CD14-positive monocyte (primary cell): Measurements from ENCODE around the gene CCR1. TPM values are rescaled to one million over a fixed set of nuclear protein-coding genes. Genes with fewer than 3 reads are reported as not detected.
"Not testable (repeated sequence)": the region's sequence is repeated elsewhere in the genome, so short reads cannot be mapped to it uniquely, and the experiment has no call there.

Experiments used
- DNase-seq, 3 donors: peaks; one replicate each; pipeline ENCODE4 v3.0.0-alpha.2; 2011 to 2022
- H2AFZ ChIP-seq: 2 replicates; pipeline ENCODE4 v1.6.0; 2012; ENCODE audit warnings: mild to moderate bottlenecking, low read depth, low read length, inconsistent platforms; ENCODE audit not compliant: insufficient read depth, poor library complexity, severe bottlenecking
- H3K27ac ChIP-seq, 2 donors: 1 replicate in 1 of 2; 2 replicates in 1 of 2; pipeline ENCODE4 v1.5.1; 2012 to 2013; ENCODE audit warnings: low read length in 2 of 2, control low read depth in 1 of 2, inconsistent platforms in 1 of 2, low read depth in 1 of 2, mild to moderate bottlenecking in 1 of 2
- H3K27me3 ChIP-seq, 2 donors: one replicate each; pipeline versions ENCODE4 v1.6.0 to v1.6.1; 2011 to 2013; ENCODE audit warnings: low read length in 2 of 2; ENCODE audit not compliant: control insufficient read depth in 2 of 2, insufficient read depth in 2 of 2
- H3K36me3 ChIP-seq, 2 donors: replicated peaks in 1 of 2; 1 replicate in 1 of 2; 2 replicates in 1 of 2; pipeline versions ENCODE4 v1.5.1 to v1.6.1; 2012 to 2013; ENCODE audit warnings: low read length in 2 of 2, control low read depth in 1 of 2, inconsistent platforms in 1 of 2, mild to moderate bottlenecking in 1 of 2; ENCODE audit not compliant: insufficient read depth in 2 of 2, control insufficient read depth in 1 of 2
- H3K4me1 ChIP-seq, 2 donors: 1 replicate in 1 of 2; 2 replicates in 1 of 2; pipeline versions ENCODE4 v1.5.1 to v1.6.1; 2012 to 2013; ENCODE audit warnings: low read length in 2 of 2, control low read depth in 1 of 2, inconsistent platforms in 1 of 2, mild to moderate bottlenecking in 1 of 2, moderate library complexity in 1 of 2; ENCODE audit not compliant: insufficient read depth in 2 of 2, control insufficient read depth in 1 of 2
- H3K4me2 ChIP-seq: replicated peaks from 2 replicates; pipeline ENCODE3; 2012; ENCODE audit warnings: low read length, moderate library complexity, mild to moderate bottlenecking; ENCODE audit not compliant: poor library complexity, severe bottlenecking; ENCODE audit errors: extremely low read depth
- H3K4me3 ChIP-seq, 3 experiments: fragments of 200-600 bp in 1 of 3; sonication (generic) in 1 of 3; replicated peaks in 1 of 3; 1 replicate in 2 of 3; 2 replicates in 1 of 3; pipeline ENCODE4 v1.5.1; 2011 to 2013; ENCODE audit warnings: low read length in 3 of 3, mild to moderate bottlenecking in 3 of 3, control low read depth in 2 of 3, low read depth in 2 of 3, inconsistent platforms in 1 of 3, moderate library complexity in 1 of 3
- H3K79me2 ChIP-seq: 2 replicates; pipeline ENCODE4 v1.6.0; 2012; ENCODE audit warnings: mild to moderate bottlenecking, control low read depth, inconsistent platforms, low read length, moderate library complexity; ENCODE audit not compliant: insufficient read depth
- H3K9ac ChIP-seq: 2 replicates; pipeline ENCODE4 v1.6.0; 2017; ENCODE audit warnings: low read length, mild to moderate bottlenecking; ENCODE audit not compliant: insufficient read depth, poor library complexity, severe bottlenecking
- H3K9me3 ChIP-seq, 2 donors: replicated peaks in 1 of 2; 1 replicate in 1 of 2; 2 replicates in 1 of 2; pipeline versions ENCODE4 v1.5.1 to v1.6.1; 2012 to 2013; ENCODE audit warnings: low read length in 2 of 2, control low read depth in 1 of 2; ENCODE audit not compliant: control insufficient read depth in 1 of 2, insufficient read depth in 1 of 2
- H4K20me1 ChIP-seq: 2 replicates; pipeline ENCODE4 v1.6.0; 2012; ENCODE audit warnings: mild to moderate bottlenecking, low read length, control low read depth, moderate library complexity; ENCODE audit not compliant: insufficient read depth
- H3K27ac Mint-ChIP-seq, 7 donors: one replicate each; pipeline ENCODE4 v1.8.0; 2020; ENCODE audit warnings: mild to moderate bottlenecking in 7 of 7, mixed read lengths in 7 of 7, moderate library complexity in 6 of 7, inconsistent platforms in 2 of 7
- H3K27me3 Mint-ChIP-seq, 3 donors: one replicate each; pipeline ENCODE4 v1.8.0; 2021 to 2022; ENCODE audit warnings: low read depth in 3 of 3, mild to moderate bottlenecking in 3 of 3, mixed read lengths in 3 of 3, moderate library complexity in 3 of 3, inconsistent platforms in 1 of 3
- H3K36me3 Mint-ChIP-seq, 2 donors: one replicate each; pipeline ENCODE4 v1.8.0; 2020; ENCODE audit warnings: mixed read lengths in 2 of 2, inconsistent platforms in 1 of 2, mild to moderate bottlenecking in 1 of 2
- H3K4me1 Mint-ChIP-seq: one replicate; pipeline ENCODE4 v1.8.0; 2020; ENCODE audit warnings: mild to moderate bottlenecking, mixed read lengths
- H3K4me3 Mint-ChIP-seq, 2 donors: one replicate each; pipeline ENCODE4 v1.8.0; 2020; ENCODE audit warnings: mild to moderate bottlenecking in 2 of 2, mixed read lengths in 2 of 2, moderate library complexity in 1 of 2
- H3K9me3 Mint-ChIP-seq, 7 donors: one replicate each; pipeline ENCODE4 v1.8.0; 2020 to 2022; ENCODE audit warnings: mixed read lengths in 7 of 7, mild to moderate bottlenecking in 6 of 7, moderate library complexity in 6 of 7, inconsistent platforms in 2 of 7
- WGBS: methylation state at CpG from one replicate; pipeline ENCODE4 v1.1.5; 2013; ENCODE audit warnings: missing lambda C conversion rate; ENCODE audit not compliant: insufficient coverage; 5-methylcytosine and 5-hydroxymethylcytosine counted together
- intact Hi-C, 2 donors: fragments of 100-400 bp; cut with micrococcal nuclease; formaldehyde crosslinking; loops; one replicate each; pipeline versions ENCODE4 v1.15.0 to v1.15.1; 2023
- polyA plus RNA-seq, 3 donors: library from polyadenylated mRNA; depleted of rRNA in 1 of 3; unstranded in 2 of 3; stranded (reverse) in 1 of 3; fragments of 300-500 nt in 2 of 3; fragments of >200 nt in 1 of 3; fragmentation: Illumina TruSeq in 2 of 3; gene quantifications; 1 replicate in 2 of 3; 2 replicates in 1 of 3; pipeline ENCODE4 v1.2.3, GENCODE V29; 2012 to 2021
- TF ChIP-seq, protein P1 (sequence below): fragments of 200-600 bp; IDR thresholded peaks from one replicate; pipeline ENCODE4 v1.8.0; 2022; ENCODE audit warnings: antibody characterized with exemption, mild to moderate bottlenecking

The CCR1 gene
- polyA plus RNA-seq, 3 donors: 56.7 to 304 (median 233) TPM

DNA sequence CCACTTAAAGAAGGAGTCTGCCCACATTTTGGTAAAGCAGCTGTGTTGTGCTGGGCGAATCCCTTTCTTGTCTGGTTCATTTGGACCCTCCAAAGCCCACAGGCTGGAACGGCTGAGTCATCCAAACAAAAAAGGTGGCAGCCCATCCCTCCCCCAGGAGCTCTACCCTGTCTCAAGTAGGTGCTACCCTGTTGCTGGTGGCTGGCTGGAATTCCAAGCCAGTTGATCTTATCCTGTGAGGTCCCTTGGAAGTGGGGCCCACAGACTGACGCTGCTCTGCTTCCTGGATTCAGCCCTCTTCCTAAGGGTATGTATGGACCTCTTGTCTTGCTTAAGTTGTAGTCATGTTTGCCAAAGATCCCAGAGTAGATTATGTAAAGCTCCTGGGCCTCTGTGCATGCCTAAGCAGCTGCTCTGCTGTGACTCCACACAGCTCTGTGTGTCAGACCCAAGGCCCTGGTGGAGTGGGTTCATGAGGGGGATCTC is 44.5 kb downstream of the CCR1 start:
- H3K36me3 ChIP-seq: no peaks in the 10 kb centered on the region
- Mint-ChIP-seq H3K4me1 (peaks cover 16% of the 10 kb centered on the region), H3K9me3 (peaks cover 5 to 15% (median 14%) of the 10 kb centered on the region in 7 donors), H3K36me3 (peaks cover 0 to 3% of the 10 kb centered on the region in 2 donors), H3K4me3 (no peak overlapping the region), H3K27ac (peak overlapping the region in 1 of 7 donors; percentile 32), H3K27me3 (no peaks in the 10 kb centered on the region)
- no peaks in the 10 kb centered on the region for H3K79me2 ChIP-seq
- H4K20me1 ChIP-seq: no peaks in the 10 kb centered on the region
- H3K27me3 ChIP-seq: no peaks in the 10 kb centered on the region
- peaks cover 3 to 5% of the 10 kb centered on the region in 2 donors for H3K9me3 ChIP-seq
- no peak overlapping the region for H3K27ac ChIP-seq
- 80% methylated on average over 3 of the region's 3 CpGs for WGBS
- no peak overlapping the region for H3K4me3 ChIP-seq
- H3K4me1 ChIP-seq: peaks cover 12 to 13% of the 10 kb centered on the region in 2 donors
- H3K9ac ChIP-seq: no peak overlapping the region
- no peak for DNase-seq
- TF ChIP-seq, protein P1, sequence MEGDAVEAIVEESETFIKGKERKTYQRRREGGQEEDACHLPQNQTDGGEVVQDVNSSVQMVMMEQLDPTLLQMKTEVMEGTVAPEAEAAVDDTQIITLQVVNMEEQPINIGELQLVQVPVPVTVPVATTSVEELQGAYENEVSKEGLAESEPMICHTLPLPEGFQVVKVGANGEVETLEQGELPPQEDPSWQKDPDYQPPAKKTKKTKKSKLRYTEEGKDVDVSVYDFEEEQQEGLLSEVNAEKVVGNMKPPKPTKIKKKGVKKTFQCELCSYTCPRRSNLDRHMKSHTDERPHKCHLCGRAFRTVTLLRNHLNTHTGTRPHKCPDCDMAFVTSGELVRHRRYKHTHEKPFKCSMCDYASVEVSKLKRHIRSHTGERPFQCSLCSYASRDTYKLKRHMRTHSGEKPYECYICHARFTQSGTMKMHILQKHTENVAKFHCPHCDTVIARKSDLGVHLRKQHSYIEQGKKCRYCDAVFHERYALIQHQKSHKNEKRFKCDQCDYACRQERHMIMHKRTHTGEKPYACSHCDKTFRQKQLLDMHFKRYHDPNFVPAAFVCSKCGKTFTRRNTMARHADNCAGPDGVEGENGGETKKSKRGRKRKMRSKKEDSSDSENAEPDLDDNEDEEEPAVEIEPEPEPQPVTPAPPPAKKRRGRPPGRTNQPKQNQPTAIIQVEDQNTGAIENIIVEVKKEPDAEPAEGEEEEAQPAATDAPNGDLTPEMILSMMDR: no peak
- no peak overlapping the region for H2AFZ ChIP-seq
- H3K4me2 ChIP-seq: no peak overlapping the region
- intact Hi-C loops: no loop called here

DNA sequence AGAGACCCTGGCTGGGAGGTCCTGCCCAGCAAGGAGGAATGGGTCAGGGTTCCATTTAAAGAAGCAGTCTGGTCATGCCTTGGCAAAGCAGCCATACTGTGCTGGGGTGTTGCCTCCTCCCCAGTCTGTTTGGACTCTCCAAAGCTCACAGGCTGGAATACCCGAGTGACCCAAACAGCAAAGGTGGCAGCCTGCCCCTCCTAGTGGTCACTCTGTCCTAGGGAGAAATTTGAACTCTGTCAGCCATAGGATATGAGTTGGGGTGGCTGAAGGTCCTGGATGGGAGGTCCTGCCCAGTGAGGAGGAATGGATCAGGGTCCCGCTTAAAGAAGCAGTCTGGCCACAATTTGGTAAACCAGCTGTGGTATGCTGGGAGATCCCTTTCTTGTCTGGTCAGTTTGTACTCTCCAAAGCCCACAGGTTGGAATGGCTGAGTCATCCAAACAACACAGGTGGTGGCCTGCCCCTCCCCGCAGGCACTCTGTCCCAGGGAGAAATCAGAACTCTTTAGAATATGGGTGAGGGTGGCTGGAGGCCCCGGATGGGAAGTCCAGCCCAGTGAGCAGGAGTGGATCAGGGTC is 45.0 kb downstream of the CCR1 start:
- H3K79me2 ChIP-seq: no peaks in the 10 kb centered on the region
- H4K20me1 ChIP-seq: no peaks in the 10 kb centered on the region
- DNase-seq: peak in 1 of 3 donors; percentile 47
- Mint-ChIP-seq H3K27me3 (no peaks in the 10 kb centered on the region), H3K4me3 (no peak overlapping the region), H3K27ac (peak overlapping the region in 1 of 7 donors; percentile 87), H3K9me3 (peaks cover 2 to 14% (median 9%) of the 10 kb centered on the region in 7 donors), H3K4me1 (peaks cover 16% of the 10 kb centered on the region), H3K36me3 (peaks cover 0 to 2% of the 10 kb centered on the region in 2 donors)
- H3K36me3 ChIP-seq: no peaks in the 10 kb centered on the region
- no peaks in the 10 kb centered on the region for H3K27me3 ChIP-seq
- TF ChIP-seq, protein P1: no peak
- no peak overlapping the region for H3K9ac ChIP-seq
- no peak overlapping the region for H3K27ac ChIP-seq
- intact Hi-C loops: no loop called here
- H3K4me1 ChIP-seq: peaks cover 12 to 13% of the 10 kb centered on the region in 2 donors
- WGBS: 100% methylated on average over 3 of the region's 4 CpGs
- H3K4me2 ChIP-seq: no peak overlapping the region
- H3K4me3 ChIP-seq: no peak overlapping the region
- peaks cover 0 to 1% of the 10 kb centered on the region in 2 donors for H3K9me3 ChIP-seq
- no peak overlapping the region for H2AFZ ChIP-seq

DNA sequence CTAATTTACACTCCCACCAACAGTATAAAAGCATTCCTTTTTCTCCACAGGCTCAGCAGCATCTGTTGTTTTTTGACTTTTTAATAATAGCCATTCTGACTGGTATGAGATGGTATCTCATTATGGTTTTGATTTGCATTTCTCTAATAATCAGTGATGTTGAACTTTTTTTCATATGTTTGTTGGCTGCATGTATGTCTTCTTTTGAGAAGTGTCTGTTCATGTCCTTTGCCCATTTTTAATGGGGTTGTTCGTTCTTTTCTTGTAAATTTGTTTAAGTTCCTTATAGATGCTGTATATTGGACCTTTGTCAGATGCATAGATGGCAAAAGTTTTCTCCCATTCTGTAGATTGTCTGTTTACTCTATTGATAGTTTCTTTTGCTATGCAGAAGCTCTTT is 50.4 kb downstream of the CCR1 start:
- H3K27me3 Mint-ChIP-seq, H3K36me3 Mint-ChIP-seq, H2AFZ ChIP-seq, H3K27ac Mint-ChIP-seq, H3K36me3 ChIP-seq, H3K9ac ChIP-seq, H3K9me3 ChIP-seq, H3K27ac ChIP-seq, H3K4me3 Mint-ChIP-seq, H3K79me2 ChIP-seq, H3K4me2 ChIP-seq, H3K27me3 ChIP-seq, DNase-seq, intact Hi-C loops, H3K4me3 ChIP-seq, H4K20me1 ChIP-seq: not testable (repeated sequence)
- peaks cover 16 to 20% of the 10 kb centered on the region in 2 donors for H3K4me1 ChIP-seq
- H3K4me1 Mint-ChIP-seq: peaks cover 27% of the 10 kb centered on the region
- no CpG with 5 or more reads among the region's 1 CpG for WGBS
- H3K9me3 Mint-ChIP-seq: peaks cover 0 to 11% (median 4%) of the 10 kb centered on the region in 7 donors
